PC-3 (cell line): ENCODE results near the gene UAP1L1. TPM values are rescaled to one million over a fixed set of nuclear protein-coding genes. Genes with fewer than 3 reads are reported as not detected.
A peak's percentile ranks its signal among the peaks of the same experiment; 100 is the strongest.

Experiments used
- ATAC-seq: fragments of 200-7000 bp; cut with Tn5 transposase; 2 replicates; pipeline ENCODE4 v1.9.1; 2020; ENCODE audit warnings: mild to moderate bottlenecking, moderate library complexity
- BruUV-seq: library from RNA; stranded (reverse); fragments of 400-500 nt; replicated peaks from 2 replicates; lab custom pipeline; 2021; lab: Mats Ljungman, UMichigan
- CTCF ChIA-PET: fragments of 300-600 bp; sonication (Branson Sonifier 250); formaldehyde crosslinking; loops from one replicate; lab custom pipeline; 2022; ENCODE audit warnings: antibody characterized with exemption; lab: Charles Lee
- POLR2A ChIA-PET: fragments of 300-600 bp; sonication (Branson Sonifier 250); formaldehyde crosslinking; loops from one replicate; lab custom pipeline; 2022; ENCODE audit warnings: antibody characterized with exemption; ENCODE audit not compliant: unreplicated experiment; lab: Charles Lee
- DNase-seq: peaks from one replicate; pipeline ENCODE4 v3.0.0-alpha.2; 2015
- H2AFZ ChIP-seq: fragments of 300-600 bp; sonication (generic); 2 replicates; pipeline ENCODE4 v1.6.0; 2016; ENCODE audit warnings: antibody characterized with exemption, low read length
- H3F3A ChIP-seq: fragments of 300-600 bp; sonication (generic); one replicate; pipeline ENCODE4 v1.6.0; 2017; ENCODE audit warnings: antibody characterized with exemption, low read length, control low read depth, mild to moderate bottlenecking; ENCODE audit not compliant: unreplicated experiment
- H3K27ac ChIP-seq: fragments of 300-600 bp; sonication (generic); 2 replicates; pipeline ENCODE4 v1.5.1; 2016; ENCODE audit warnings: mild to moderate bottlenecking, low read length
- H3K27me3 ChIP-seq: fragments of 300-600 bp; sonication (generic); 2 replicates; pipeline ENCODE4 v1.6.1; 2016; ENCODE audit warnings: low read length, mixed read lengths
- H3K36me3 ChIP-seq: fragments of 300-600 bp; sonication (generic); 2 replicates; pipeline ENCODE4 v1.6.1; 2016; ENCODE audit warnings: low read depth, mixed run types, low read length, mixed read lengths
- H3K4me1 ChIP-seq: fragments of 300-600 bp; sonication (generic); 2 replicates; pipeline ENCODE4 v1.5.1; 2016; ENCODE audit warnings: low read length; ENCODE audit not compliant: insufficient read depth
- H3K4me2 ChIP-seq: fragments of 300-600 bp; sonication (generic); 2 replicates; pipeline ENCODE4 v1.6.0; 2016; ENCODE audit warnings: low read length
- H3K4me3 ChIP-seq: fragments of 300-600 bp; sonication (generic); 2 replicates; pipeline ENCODE4 v1.5.1; 2016; ENCODE audit warnings: mild to moderate bottlenecking, low read length, mixed read lengths
- H3K79me2 ChIP-seq: fragments of 300-600 bp; sonication (generic); 2 replicates; pipeline ENCODE4 v1.6.1; 2017; ENCODE audit warnings: low read length, mixed read lengths
- H3K9ac ChIP-seq: fragments of 300-600 bp; sonication (generic); 2 replicates; pipeline ENCODE4 v1.6.0; 2016; ENCODE audit warnings: mild to moderate bottlenecking, low read length
- H3K9me2 ChIP-seq: fragments of 300-600 bp; sonication (generic); replicated peaks from 2 replicates; pipeline ENCODE4 v1.6.1; 2016; ENCODE audit warnings: mixed run types, low read length, mixed read lengths
- H3K9me3 ChIP-seq: fragments of 300-600 bp; sonication (generic); 2 replicates; pipeline ENCODE4 v1.6.1; 2016; ENCODE audit warnings: low read length, mixed read lengths
- H4K20me1 ChIP-seq: fragments of 300-600 bp; sonication (generic); 2 replicates; pipeline ENCODE4 v1.6.1; 2016; ENCODE audit warnings: low read length, mixed read lengths
- CTCF ChIP-seq: fragments of 300-600 bp; sonication (generic); conservative IDR thresholded peaks from 2 replicates; pipeline ENCODE4 v1.5.1; 2017; ENCODE audit warnings: antibody characterized with exemption, low read depth, mild to moderate bottlenecking, low read length
- EZH2 ChIP-seq: fragments of 300-600 bp; sonication (generic); IDR thresholded peaks from one replicate; pipeline ENCODE4 v1.6.1; 2017; ENCODE audit warnings: antibody characterized with exemption, mild to moderate bottlenecking, low read length; ENCODE audit not compliant: unreplicated experiment
- EZH2phosphoT487 ChIP-seq: fragments of 300-600 bp; sonication (generic); IDR thresholded peaks from 2 replicates; pipeline ENCODE4 v1.6.1; 2018; ENCODE audit warnings: mild to moderate bottlenecking, antibody characterized with exemption, low read length, borderline replicate concordance
- intact Hi-C: fragments of 100-400 bp; cut with micrococcal nuclease; formaldehyde crosslinking; loops from 2 replicates; pipeline ENCODE4 v1.9.0; 2023
- total RNA-seq: library from RNA; depleted of rRNA; stranded (reverse); fragments of >200 nt; gene quantifications from 2 replicates; pipeline ENCODE4 v1.2.3, GENCODE V29; 2014

Gene UAP1L1
- total RNA-seq, 1 experiment from 2014 or later = 5.0 TPM

DNA sequence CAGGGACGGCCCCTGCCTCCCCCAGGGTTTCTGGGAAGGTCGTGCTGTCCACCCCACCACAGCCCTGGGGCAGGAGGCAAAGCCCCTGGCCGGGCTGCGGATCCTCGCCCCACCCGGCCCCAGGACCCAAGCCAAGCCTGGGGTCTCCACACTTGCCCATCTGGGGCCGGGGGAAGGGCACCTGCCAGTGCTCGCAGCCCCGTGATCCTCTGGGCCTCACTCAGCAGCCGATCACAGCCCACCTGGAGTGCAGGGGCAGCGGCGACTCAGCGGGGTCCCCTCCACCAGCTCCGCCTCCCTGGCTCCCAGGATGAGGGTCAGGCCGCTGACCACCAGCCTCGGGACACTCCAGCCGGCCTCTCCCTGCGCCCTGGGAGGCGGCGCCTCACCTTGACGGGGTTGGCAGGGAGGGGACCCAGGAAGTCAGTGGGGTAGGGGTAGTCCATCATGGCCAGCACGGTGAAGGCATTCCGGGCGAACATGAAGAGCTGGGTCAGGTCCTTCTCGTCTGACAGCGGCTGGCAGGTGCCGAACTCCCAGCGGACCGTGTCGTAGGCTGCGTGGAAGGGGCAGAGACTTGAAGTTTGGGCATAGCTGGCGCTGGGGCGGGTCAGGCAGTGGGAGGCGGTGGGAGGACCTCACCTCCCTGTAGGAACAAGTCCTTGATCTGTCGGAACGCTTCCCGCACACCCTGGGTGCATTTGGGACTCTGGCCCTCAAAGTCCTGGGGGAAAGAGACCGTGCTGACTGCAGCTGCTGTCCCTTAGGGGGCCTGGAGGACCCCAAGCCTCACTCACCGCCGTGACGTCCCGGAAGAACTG lies 35.5 kb downstream of the UAP1L1 start:
- CTCF ChIA-PET = no interaction called here
- POLR2A ChIA-PET = no interaction called here
- H3K9ac ChIP-seq = no peak overlapping the region
- H3K9me3 ChIP-seq = no peaks in the 10 kb centered on the region
- H2AFZ ChIP-seq = no peak overlapping the region
- no peaks in the 10 kb centered on the region for H4K20me1 ChIP-seq
- DNase-seq (no peak), ATAC-seq (no peak)
- no peaks in the 10 kb centered on the region for H3K27me3 ChIP-seq
- H3K9me2 ChIP-seq = no peaks in the 10 kb centered on the region
- H3K4me3 ChIP-seq = no peak overlapping the region
- TF ChIP-seq EZH2 (no peak), EZH2phosphoT487 (no peak), CTCF (no peak)
- no peaks in the 10 kb centered on the region for H3K36me3 ChIP-seq
- intact Hi-C loops = no loop called here
- no peak overlapping the region for H3K27ac ChIP-seq
- no peaks in the 10 kb centered on the region for H3K79me2 ChIP-seq
- 0 out of 2 replicates have a peak, but pooled peaks cover 5% of the 10 kb centered on the region for H3K4me1 ChIP-seq
- no peak overlapping the region for H3K4me2 ChIP-seq
- TSS peak; percentile 19 for BruUV-seq
- no peaks in the 10 kb centered on the region for H3F3A ChIP-seq

GRCh38 chr9:137113385-137114159 lies 36.3 kb downstream of the UAP1L1 start:
- POLR2A ChIA-PET = no interaction called here
- Histone ChIP-seq H3K27ac (no peak overlapping the region), H3K36me3 (no peaks in the 10 kb centered on the region), H3F3A (no peaks in the 10 kb centered on the region), H3K9me2 (no peaks in the 10 kb centered on the region), H3K4me1 (0 out of 2 replicates have a peak, but pooled peaks cover 5% of the 10 kb centered on the region), H3K4me2 (peak overlapping the region; percentile 31), H3K4me3 (no peak overlapping the region), H3K79me2 (no peaks in the 10 kb centered on the region), H4K20me1 (no peaks in the 10 kb centered on the region), H3K9ac (no peak overlapping the region), H2AFZ (no peak overlapping the region), H3K27me3 (no peaks in the 10 kb centered on the region), H3K9me3 (no peaks in the 10 kb centered on the region)
- CTCF ChIA-PET = no interaction called here
- TF ChIP-seq CTCF (no peak), EZH2 (no peak), EZH2phosphoT487 (no peak)
- DNase-seq (no peak), ATAC-seq (peak; percentile 15; the same call in 1 of the 2 replicates)
- BruUV-seq = no TSS peak
- intact Hi-C loops = no loop called here
